ENCODE data around the gene TCAIM.
"Not testable (repeated sequence)": the region's sequence is repeated elsewhere in the genome, so short reads cannot be mapped to it uniquely, and the experiment has no call there.

TCAIM gene

DNA sequence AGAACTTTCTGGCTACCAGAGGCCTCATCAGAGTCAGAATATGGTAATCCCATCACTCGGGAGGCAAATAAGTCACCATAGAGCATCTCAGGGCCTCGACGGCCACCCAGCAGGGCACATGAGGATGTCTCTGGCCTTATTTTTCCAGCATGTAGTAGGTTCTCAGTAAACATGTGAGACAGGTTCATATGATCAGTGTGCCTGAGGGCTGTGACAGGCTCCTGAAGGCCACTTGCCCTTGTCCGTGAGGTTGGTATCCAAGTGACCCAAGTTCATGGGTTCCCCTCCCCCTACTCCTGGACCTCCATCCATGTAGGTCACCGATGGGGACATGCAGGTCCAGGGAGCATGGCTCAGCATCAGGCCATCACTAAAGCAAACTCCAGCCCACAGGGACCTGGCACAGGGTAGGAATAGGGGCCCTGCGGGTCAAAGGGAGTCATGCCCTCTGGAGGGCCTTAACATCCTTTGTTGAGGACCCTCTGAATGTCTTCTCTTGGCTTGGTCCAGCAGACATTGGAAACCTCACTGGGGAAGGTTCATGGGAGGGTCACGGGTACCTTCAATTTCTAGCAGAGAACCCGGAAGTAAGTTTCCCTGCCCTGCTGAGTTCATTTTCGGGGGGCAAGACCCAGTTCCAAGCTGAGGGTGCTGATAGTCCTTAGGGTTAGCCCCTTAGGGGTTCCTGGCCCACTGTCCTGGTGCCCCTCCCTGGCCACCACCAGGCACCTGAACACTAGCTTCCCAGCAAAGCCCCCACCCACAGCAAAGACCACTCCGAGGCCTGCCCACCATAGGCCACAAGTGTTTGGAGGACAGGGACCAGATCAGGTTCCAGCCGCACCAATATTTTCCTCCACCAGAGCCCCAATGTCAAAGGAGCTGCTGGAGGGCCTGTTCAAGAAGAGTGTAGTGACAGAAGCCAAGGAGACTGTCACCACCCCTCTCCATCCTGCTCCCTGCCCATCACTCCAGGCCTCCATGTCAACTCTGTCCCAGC lies 77.8 kb downstream of the TCAIM start:
- TF ChIP-seq, protein P1, sequence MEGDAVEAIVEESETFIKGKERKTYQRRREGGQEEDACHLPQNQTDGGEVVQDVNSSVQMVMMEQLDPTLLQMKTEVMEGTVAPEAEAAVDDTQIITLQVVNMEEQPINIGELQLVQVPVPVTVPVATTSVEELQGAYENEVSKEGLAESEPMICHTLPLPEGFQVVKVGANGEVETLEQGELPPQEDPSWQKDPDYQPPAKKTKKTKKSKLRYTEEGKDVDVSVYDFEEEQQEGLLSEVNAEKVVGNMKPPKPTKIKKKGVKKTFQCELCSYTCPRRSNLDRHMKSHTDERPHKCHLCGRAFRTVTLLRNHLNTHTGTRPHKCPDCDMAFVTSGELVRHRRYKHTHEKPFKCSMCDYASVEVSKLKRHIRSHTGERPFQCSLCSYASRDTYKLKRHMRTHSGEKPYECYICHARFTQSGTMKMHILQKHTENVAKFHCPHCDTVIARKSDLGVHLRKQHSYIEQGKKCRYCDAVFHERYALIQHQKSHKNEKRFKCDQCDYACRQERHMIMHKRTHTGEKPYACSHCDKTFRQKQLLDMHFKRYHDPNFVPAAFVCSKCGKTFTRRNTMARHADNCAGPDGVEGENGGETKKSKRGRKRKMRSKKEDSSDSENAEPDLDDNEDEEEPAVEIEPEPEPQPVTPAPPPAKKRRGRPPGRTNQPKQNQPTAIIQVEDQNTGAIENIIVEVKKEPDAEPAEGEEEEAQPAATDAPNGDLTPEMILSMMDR (IDR thresholded peaks at IDR 0.05; ENCODE audit: extremely low read depth, missing control alignments) = no peak
- DNase-seq (ENCODE audit: low spot score) = no peak

DNA sequence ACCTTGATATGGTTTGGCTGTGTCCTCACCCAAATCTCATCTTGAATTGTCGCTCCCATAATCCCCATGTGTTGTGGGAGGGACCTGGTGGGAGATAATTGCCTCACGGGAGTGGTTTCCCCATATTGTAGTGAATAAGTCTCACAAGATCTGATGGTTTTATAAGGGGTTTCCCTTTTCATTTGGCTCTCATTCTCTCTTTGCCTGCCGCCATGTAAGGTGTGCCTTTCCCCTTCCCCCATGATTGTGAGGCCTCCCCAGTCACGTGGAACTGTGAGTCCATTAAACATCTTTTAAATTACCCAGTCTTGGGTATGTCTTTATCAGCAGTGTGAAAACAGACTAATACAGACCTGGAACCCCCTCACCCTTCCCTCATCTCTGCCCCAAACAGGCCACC lies 79.6 kb downstream of the TCAIM start:
- DNase-seq (ENCODE audit: low spot score) = not testable (repeated sequence)

DNA sequence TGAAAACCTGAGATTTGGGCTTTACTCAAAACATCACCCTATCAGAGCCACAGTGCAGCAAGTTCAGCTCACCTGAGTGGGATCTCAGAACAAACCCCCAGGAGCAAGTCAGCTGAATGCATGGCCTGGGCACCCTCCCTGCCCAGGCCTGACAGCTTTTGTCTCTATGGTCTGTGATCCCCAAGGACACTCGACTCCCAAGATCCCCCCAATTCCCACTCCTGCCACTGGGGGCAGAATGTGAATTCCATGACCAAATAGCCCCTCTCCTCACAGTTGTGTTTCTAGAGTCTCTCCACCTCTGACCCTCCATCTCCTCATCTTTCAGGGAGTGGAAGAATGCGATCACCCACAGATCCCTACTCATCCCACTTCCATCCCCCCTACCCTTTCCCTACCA lies 80.0 kb downstream of the TCAIM start:
- no peak for DNase-seq (ENCODE audit: low spot score)

DNA sequence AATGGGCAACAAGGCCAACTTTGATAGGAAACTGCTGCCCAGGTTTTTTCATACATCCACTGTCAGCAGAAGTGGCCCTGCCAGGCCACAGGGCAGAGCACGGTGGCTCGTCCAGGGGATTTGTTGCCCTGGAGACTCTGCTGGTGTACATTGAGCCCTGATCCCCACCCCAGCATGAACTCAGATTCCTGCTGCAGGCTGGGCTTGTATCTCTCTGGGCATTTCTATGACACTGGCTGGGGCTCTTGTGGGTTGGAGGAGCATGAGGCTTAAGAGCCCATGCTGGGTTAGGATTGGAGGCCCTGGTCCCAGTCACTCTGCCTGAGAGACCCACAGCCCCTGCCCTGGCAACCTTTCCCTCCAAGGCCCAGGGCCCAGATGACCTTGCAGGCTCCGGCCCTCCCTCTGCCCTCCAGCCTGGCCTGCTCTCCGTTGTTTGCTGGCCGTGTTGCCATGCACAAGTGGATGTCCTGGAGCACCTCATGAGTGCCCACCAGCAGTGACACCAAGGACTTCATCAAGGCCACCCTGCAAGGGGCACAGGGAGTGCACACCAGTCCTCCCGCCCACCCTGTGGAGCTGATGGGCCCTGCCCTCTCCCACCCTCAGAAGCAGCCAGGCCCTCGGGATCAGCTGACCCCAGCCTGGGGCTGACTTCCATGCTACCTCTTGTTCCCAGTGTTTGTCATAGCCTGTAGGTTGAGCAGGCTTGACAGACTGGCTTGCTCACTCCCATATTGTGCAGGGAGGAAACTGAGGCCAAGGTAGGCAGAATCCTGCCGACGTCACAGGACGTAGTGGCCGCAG lies 80.8 kb downstream of the TCAIM start:
- DNase-seq (ENCODE audit: low spot score) = no peak
- TF ChIP-seq, protein P1 (IDR thresholded peaks at IDR 0.05; ENCODE audit: extremely low read depth, missing control alignments) = no peak

More for the DNA sequence above, 80.0 kb downstream of the TCAIM start:
- TF ChIP-seq, protein P1 (IDR thresholded peaks at IDR 0.05; ENCODE audit: extremely low read depth, missing control alignments) = no peak

DNA sequence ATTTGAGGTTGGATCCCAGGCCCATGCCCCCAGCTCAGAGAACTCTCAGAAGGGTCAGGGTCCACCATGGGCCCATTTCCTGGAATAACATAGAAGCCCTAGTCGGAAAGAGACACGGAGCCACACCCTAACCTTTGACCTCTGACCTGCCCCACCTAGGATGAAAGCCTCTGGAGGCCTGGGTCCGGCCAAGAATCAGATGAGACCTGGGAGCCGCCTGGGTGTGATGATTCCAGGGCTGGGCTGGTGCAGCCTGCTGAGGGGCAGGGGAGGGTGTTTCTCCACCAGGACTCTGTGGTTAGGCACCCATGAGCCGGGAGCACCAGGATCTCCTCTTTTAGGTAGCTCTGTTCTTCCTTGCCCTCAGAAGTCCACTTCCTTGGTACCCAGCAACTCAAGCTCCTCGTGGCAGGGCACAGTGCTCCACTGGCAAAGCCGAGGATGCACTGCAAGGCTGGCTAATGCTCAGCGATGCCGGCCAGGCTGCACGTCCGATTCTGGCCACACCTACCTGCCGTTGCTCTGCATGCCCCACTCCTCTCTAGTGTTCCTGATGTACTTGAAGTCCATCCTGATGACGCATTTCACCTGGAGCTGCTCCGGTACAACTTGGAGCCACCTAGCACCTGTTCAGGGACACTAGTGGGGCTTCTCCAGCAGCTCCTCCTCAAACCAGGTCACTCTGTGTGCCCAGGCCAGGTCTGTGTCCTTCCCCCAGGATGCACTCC lies 81.5 kb downstream of the TCAIM start:
- no peak for DNase-seq (ENCODE audit: low spot score)
- TF ChIP-seq, protein P1 (IDR thresholded peaks at IDR 0.05; ENCODE audit: extremely low read depth, missing control alignments) = no peak

DNA sequence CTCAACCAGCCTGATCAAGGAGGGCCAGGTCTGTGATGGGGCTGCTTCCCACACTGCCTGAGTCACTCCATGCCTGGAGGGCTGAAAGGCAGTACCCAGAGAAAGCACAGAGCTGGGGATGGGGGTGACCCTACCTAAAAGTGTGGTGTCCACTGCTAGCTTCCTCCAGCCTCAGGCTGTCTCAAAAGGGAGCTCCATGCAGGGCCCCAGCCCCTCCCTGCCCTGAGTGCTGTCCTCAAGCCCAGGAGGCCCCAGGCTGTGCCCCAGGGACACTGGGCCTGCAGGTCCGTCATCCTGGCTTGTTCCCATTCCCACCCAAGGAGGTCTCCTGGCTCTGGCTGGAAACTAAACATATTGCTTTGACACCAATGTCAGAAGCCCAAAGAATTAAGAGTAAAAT lies 82.1 kb downstream of the TCAIM start:
- no peak for DNase-seq (ENCODE audit: low spot score)
- TF ChIP-seq, protein P1 (IDR thresholded peaks at IDR 0.05; ENCODE audit: extremely low read depth, missing control alignments) = no peak

DNA sequence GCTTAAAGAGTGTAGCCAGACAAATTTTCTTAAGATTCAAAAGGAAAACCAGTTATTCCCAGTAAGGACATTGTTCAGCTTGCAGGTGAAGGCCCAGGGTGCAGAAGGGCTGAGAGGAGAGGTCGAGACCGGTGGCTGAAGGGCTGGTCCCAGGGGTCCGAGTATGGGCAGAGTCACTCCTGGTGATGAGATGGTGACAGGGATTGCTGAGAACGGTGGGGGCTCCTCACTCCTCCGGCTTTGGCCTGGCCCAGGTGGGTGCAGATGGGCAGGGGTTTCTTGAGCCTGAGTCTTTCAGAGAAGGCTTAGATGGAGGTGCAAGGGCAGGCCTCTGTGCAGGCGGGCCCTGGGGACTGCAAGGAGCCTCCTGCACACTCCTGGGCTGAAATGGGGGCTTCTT lies 82.7 kb downstream of the TCAIM start:
- DNase-seq (ENCODE audit: low spot score) = no peak
- TF ChIP-seq, protein P1 (IDR thresholded peaks at IDR 0.05; ENCODE audit: extremely low read depth, missing control alignments) = no peak
